Amygdala (tissue), 56 donors: ENCODE data around the gene CA7.
"Not testable (repeated sequence)": the region's sequence is repeated elsewhere in the genome, so short reads cannot be mapped to it uniquely, and the experiment has no call there.

ENCODE experiments used
- DNase-seq, 56 donors: peaks; one replicate each; lab custom pipeline; 2025; lab: John Stamatoyannopoulos, UW

CA7 gene

GRCh38 chr16:66845791-66846221 lies 1.6 kb downstream of the CA7 start:
- peak in 19 of 56 donors; percentile 9 to 65 (median 32) for DNase-seq

- no peak for DNase-seq
Observed at GRCh38 chr16:66846266-66846665, 2.1 kb downstream of the CA7 start.

- DNase-seq = no peak
Observed at GRCh38 chr16:66846831-66847230, 2.6 kb downstream of the CA7 start.

- DNase-seq = no peak
Observed at GRCh38 chr16:66847533-66848067, 3.4 kb downstream of the CA7 start.

- no peak for DNase-seq
Observed at GRCh38 chr16:66848172-66848571, 4.0 kb downstream of the CA7 start.

GRCh38 chr16:66849021-66849420 lies 4.8 kb downstream of the CA7 start:
- no peak for DNase-seq

- no peak for DNase-seq
Observed at GRCh38 chr16:66849549-66849948, 5.3 kb downstream of the CA7 start.

GRCh38 chr16:66850115-66850815 lies 6.1 kb downstream of the CA7 start:
- DNase-seq = peak in 1 of 56 donors; percentile 6

- DNase-seq = no peak
Observed at GRCh38 chr16:66851166-66851964, 7.2 kb downstream of the CA7 start.

- DNase-seq = no peak
Observed at GRCh38 chr16:66853261-66854139, 9.3 kb downstream of the CA7 start.

GRCh38 chr16:66856184-66856730 lies 12.0 kb downstream of the CA7 start:
- DNase-seq = no peak

GRCh38 chr16:66856801-66857200 lies 12.6 kb downstream of the CA7 start:
- no peak for DNase-seq

- DNase-seq = no peak
Observed at GRCh38 chr16:66857437-66857836, 13.2 kb downstream of the CA7 start.

GRCh38 chr16:66858740-66859396 lies 14.7 kb downstream of the CA7 start:
- no peak for DNase-seq

GRCh38 chr16:66859397-66860068 lies 15.3 kb downstream of the CA7 start:
- no peak for DNase-seq

GRCh38 chr16:66862023-66862520 lies 17.9 kb downstream of the CA7 start:
- no peak for DNase-seq

GRCh38 chr16:66863707-66864106 lies 19.5 kb downstream of the CA7 start:
- no peak for DNase-seq

GRCh38 chr16:66869424-66869823 lies 25.2 kb downstream of the CA7 start:
- DNase-seq = no peak

GRCh38 chr16:66871363-66871762 lies 27.1 kb downstream of the CA7 start:
- not testable (repeated sequence) for DNase-seq
